Thyroid gland (tissue), 4 donors: Measurements from ENCODE around the gene PLEKHA7.

Experiments
- POLR2A ChIP-seq, 2 donors: fragments of 450-650 bp; IDR thresholded peaks; one replicate each; pipeline ENCODE4 v1.6.1; 2017; ENCODE audit warnings: antibody characterized with exemption in 2 of 2, mild to moderate bottlenecking in 2 of 2, moderate library complexity in 1 of 2
- TF ChIP-seq, protein P1 (sequence below), 6 experiments: fragments of 200-600 bp in 3 of 6; fragments of 450-650 bp in 3 of 6; sonication (generic) in 3 of 6; IDR thresholded peaks; one replicate each; pipeline ENCODE4 v1.5.1; 2016 to 2019; ENCODE audit warnings: antibody characterized with exemption in 6 of 6, mild to moderate bottlenecking in 2 of 6, inconsistent platforms in 1 of 6, moderate library complexity in 1 of 6

DNA sequence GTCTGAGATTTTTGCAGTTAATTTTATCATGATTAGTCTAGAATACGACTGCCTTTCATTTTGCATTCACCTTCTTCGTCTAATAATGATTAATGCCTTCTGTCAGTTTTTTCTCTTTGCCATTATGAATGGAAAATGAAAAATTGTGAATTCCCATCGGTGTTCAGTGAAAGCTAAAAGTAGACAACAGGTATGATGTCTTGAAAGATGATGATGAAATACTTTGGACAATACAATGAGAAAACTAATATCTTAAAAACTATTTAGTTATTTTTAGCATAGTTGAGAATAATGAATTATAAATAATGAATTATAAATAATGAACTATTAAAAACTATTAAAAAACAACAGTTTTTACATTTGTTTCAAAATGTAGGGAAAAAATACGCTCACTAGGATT lies 270.7 kb downstream of the PLEKHA7 start:
- TF ChIP-seq, protein P1, sequence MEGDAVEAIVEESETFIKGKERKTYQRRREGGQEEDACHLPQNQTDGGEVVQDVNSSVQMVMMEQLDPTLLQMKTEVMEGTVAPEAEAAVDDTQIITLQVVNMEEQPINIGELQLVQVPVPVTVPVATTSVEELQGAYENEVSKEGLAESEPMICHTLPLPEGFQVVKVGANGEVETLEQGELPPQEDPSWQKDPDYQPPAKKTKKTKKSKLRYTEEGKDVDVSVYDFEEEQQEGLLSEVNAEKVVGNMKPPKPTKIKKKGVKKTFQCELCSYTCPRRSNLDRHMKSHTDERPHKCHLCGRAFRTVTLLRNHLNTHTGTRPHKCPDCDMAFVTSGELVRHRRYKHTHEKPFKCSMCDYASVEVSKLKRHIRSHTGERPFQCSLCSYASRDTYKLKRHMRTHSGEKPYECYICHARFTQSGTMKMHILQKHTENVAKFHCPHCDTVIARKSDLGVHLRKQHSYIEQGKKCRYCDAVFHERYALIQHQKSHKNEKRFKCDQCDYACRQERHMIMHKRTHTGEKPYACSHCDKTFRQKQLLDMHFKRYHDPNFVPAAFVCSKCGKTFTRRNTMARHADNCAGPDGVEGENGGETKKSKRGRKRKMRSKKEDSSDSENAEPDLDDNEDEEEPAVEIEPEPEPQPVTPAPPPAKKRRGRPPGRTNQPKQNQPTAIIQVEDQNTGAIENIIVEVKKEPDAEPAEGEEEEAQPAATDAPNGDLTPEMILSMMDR (IDR thresholded peaks at IDR 0.05) = no peak
- TF ChIP-seq POLR2A (IDR thresholded peaks at IDR 0.05) = no peak
